CD4-positive, alpha-beta T cell treated with Interleukin-17A for 1 hour (primary cell): ENCODE data around the gene DNAAF1.
"Not testable (repeated sequence)": the region's sequence is repeated elsewhere in the genome, so short reads cannot be mapped to it uniquely, and the experiment has no call there.

Experiments used
- DNase-seq: peaks from one replicate; pipeline ENCODE4 v3.0.0-alpha.2; 2020

The DNAAF1 gene

GRCh38 chr16:84186685-84187437, 41.8 kb downstream of the DNAAF1 start, which contains the start of gene TAF1C:
Gene TAF1C (minus strand): TSS chr16:84187057. CDS start chr16:84184988, 2,069 bp downstream.
- peak; percentile 90 for DNase-seq

GRCh38 chr16:84190731-84191388, 45.8 kb downstream of the DNAAF1 start, which contains the start of gene ADAD2:
Gene ADAD2 (plus strand): TSS chr16:84191157. CDS start chr16:84191231, 74 bp downstream.
- DNase-seq, result no peak

GRCh38 chr16:84191466-84191865, 46.4 kb downstream of the DNAAF1 start:
- DNase-seq, result no peak

GRCh38 chr16:84193480-84193879, 48.4 kb downstream of the DNAAF1 start:
- DNase-seq, result peak; percentile 7

- no peak for DNase-seq
Measured at GRCh38 chr16:84194018-84194417, 48.9 kb downstream of the DNAAF1 start.

- DNase-seq, result peak; percentile 23
Measured at GRCh38 chr16:84194470-84195200, 49.5 kb downstream of the DNAAF1 start.

GRCh38 chr16:84195201-84196093, 50.3 kb downstream of the DNAAF1 start:
- no peak for DNase-seq

GRCh38 chr16:84196101-84196500, 51.0 kb downstream of the DNAAF1 start:
- no peak for DNase-seq

- DNase-seq, result no peak
Measured at GRCh38 chr16:84196727-84197394, 51.8 kb downstream of the DNAAF1 start.

- no peak for DNase-seq
Measured at GRCh38 chr16:84197466-84198128, 52.5 kb downstream of the DNAAF1 start.

GRCh38 chr16:84198401-84198800, 53.3 kb downstream of the DNAAF1 start:
- DNase-seq, result no peak

GRCh38 chr16:84199097-84199496, 54.0 kb downstream of the DNAAF1 start:
- no peak for DNase-seq

GRCh38 chr16:84199861-84200260, 54.8 kb downstream of the DNAAF1 start:
- no peak for DNase-seq

- DNase-seq, result not testable (repeated sequence)
Measured at GRCh38 chr16:84204551-84204950, 59.4 kb downstream of the DNAAF1 start.

GRCh38 chr16:84205123-84205522, 60.0 kb downstream of the DNAAF1 start:
- not testable (repeated sequence) for DNase-seq

GRCh38 chr16:84205976-84206691, 61.0 kb downstream of the DNAAF1 start:
- no peak for DNase-seq

GRCh38 chr16:84207251-84207650, 62.1 kb downstream of the DNAAF1 start:
- no peak for DNase-seq

- no peak for DNase-seq
Measured at GRCh38 chr16:84207879-84208278, 62.8 kb downstream of the DNAAF1 start.

GRCh38 chr16:84209989-84210388, 64.9 kb downstream of the DNAAF1 start:
- no peak for DNase-seq

- no peak for DNase-seq
Measured at GRCh38 chr16:84212154-84212553, 67.0 kb downstream of the DNAAF1 start.

- DNase-seq, result no peak
Measured at GRCh38 chr16:84212631-84213030, 67.5 kb downstream of the DNAAF1 start.
